Transverse colon (tissue), 4 donors: Measurements from ENCODE around the gene AP1G2. TPM values are rescaled to one million over a fixed set of nuclear protein-coding genes. Genes with fewer than 3 reads are reported as not detected.

Experiments used
- DNase-seq: peaks from one replicate; pipeline ENCODE4 v3.0.0-alpha.2; 2019
- H3K27ac ChIP-seq, 4 donors: fragments of 200-600 bp; sonication (generic); 2 replicates each; pipeline ENCODE4 v1.5.1; 2016 to 2018; ENCODE audit warnings: inconsistent platforms in 4 of 4
- H3K27me3 ChIP-seq: fragments of 200-600 bp; sonication (generic); 2 replicates; pipeline ENCODE4 v1.5.1; 2017; ENCODE audit warnings: inconsistent platforms
- H3K36me3 ChIP-seq, 4 donors: fragments of 200-600 bp; sonication (generic); 2 replicates each; pipeline ENCODE4 v1.5.1; 2017 to 2019; ENCODE audit warnings: inconsistent platforms in 4 of 4
- H3K4me1 ChIP-seq, 4 donors: fragments of 200-600 bp; sonication (generic); 2 replicates each; pipeline ENCODE4 v1.5.1; 2017 to 2020; ENCODE audit warnings: inconsistent platforms in 4 of 4
- H3K4me3 ChIP-seq, 4 donors: fragments of 200-600 bp; sonication (generic); 1 replicate in 1 of 4; 2 replicates in 3 of 4; pipeline versions ENCODE4 v1.5.1 to v1.6.1; 2017 to 2019; ENCODE audit warnings: inconsistent platforms in 4 of 4
- H3K9me3 ChIP-seq, 2 donors: fragments of 200-600 bp; sonication (generic); 2 replicates each; pipeline ENCODE4 v1.5.1; 2017 to 2019; ENCODE audit warnings: inconsistent platforms in 2 of 2
- EP300 ChIP-seq: sonication (generic); formaldehyde crosslinking; IDR thresholded peaks from one replicate; pipeline ENCODE4 v1.6.1; 2017; ENCODE audit warnings: antibody characterized with exemption, low read depth
- POLR2A ChIP-seq: fragments of 450-650 bp; IDR thresholded peaks from one replicate; pipeline ENCODE4 v1.6.1; 2016; ENCODE audit warnings: antibody characterized with exemption, mild to moderate bottlenecking, moderate library complexity
- POLR2AphosphoS5 ChIP-seq, 3 donors: sonication (generic); formaldehyde crosslinking; IDR thresholded peaks; one replicate each; pipeline ENCODE4 v1.6.1; 2016; ENCODE audit warnings: antibody characterized with exemption in 3 of 3
- WGBS, 2 donors: methylation state at CpG; one replicate each; pipeline ENCODE4 v1.1.5; 2018; ENCODE audit warnings: low coverage in 1 of 2; 5-methylcytosine and 5-hydroxymethylcytosine counted together
- in situ Hi-C, 4 donors: fragments of 200-750 bp; cut with MboI; loops; one replicate each; pipeline versions ENCODE4 v1.15.0 to v1.15.1; 2017; ENCODE audit warnings: low sequenced_read_pairs in 3 of 4, low pct_ligation_motif_present in 1 of 4, low pct_unique_long_range_greater_than_20kb in 1 of 4
- intact Hi-C: fragments of 100-400 bp; cut with DNase I; formaldehyde crosslinking; loops from one replicate; pipeline ENCODE4 v1.15.1; 2023; ENCODE audit warnings: low total_unique reads
- total RNA-seq, 4 donors: library from RNA; depleted of rRNA; stranded (reverse); fragments of >200 nt; gene quantifications; one replicate each; pipeline ENCODE4 v1.1.0, GENCODE V29; 2016
- TF ChIP-seq, protein P1 (sequence below), 5 experiments: fragments of 200-600 bp in 3 of 5; fragments of 450-650 bp in 2 of 5; sonication (generic) in 3 of 5; IDR thresholded peaks; 1 replicate in 2 of 5; 2 replicates in 3 of 5; pipeline ENCODE4 v1.5.1; 2016 to 2017; ENCODE audit warnings: antibody characterized with exemption in 5 of 5, inconsistent platforms in 3 of 5, mild to moderate bottlenecking in 2 of 5, moderate library complexity in 1 of 5

Gene AP1G2
- total RNA-seq, 4 donors from 2014 or later: 163 to 508 (median 237) TPM

DNA sequence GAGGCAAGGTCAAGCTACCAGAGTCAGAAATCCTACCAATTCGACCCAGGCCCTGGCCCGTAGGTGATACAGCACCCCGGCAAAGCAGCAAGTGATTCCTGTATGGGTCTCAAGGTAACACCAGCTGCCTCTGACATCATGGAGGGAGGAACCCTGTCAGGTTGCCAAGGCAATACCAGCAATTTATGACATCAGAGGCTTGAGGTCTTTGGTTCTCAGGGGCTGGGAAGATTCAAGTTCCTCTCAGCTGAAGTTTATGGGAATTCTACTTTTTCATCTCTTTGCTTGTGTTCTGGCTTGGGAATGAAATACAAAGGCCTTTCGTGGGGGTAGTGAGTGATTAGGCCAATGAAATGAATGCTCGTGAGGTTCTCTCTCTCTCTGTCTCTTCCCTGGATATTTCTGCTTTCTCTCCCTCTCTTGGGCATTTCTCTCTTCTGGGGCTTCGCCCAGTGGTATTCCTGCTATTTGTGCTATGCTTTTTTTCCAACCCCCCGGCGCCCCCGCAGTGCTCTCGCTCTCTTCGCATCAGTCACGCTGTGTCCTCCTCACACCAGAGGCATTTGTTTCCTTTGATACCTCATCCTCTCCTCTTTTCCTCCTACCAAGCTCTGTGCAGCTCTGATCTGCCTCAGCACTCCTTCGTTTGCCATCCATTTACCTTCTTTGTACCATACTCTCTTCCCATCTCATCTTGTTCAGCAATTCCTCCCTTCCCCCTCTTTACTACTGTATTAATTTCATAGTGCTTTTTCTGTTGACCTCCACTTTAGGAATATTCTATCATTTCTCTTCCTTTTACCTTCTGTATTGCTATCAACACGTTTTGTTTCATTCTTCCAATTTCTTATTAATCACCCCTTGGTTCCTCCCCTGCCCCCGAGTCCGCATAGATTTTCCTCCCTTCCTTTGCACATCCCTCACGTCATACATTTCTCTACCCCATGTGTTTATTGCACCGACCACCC, 19.0 kb downstream of the AP1G2 start:
- peaks cover 9% of the 10 kb centered on the region for H3K27me3 ChIP-seq
- intact Hi-C loops: no loop called here

DNA sequence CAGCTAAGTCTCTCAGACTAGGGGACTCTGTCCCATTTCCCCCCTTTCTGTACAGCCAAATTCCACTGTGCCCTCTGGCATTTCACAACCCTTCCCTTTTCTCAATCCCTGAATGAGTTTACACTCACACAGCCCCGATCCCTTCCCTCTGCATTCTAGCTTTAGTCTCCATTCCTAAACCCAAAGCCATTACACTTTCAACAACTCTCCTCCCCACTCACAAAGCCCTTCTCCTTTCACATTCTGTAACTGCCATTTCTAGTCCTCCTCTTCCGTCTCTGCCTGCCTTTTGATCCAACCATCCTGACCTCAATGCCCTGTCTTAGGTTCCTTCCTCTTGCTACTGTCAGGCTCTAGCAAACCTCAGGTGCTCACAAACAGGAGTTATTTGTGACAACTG, 19.7 kb downstream of the AP1G2 start:
- WGBS, 2 donors: 72 to 77% methylated on average over 2 of the region's 2 CpGs
- no peak overlapping the region for H3K4me3 ChIP-seq
- peaks cover 9% of the 10 kb centered on the region for H3K27me3 ChIP-seq
- no peak overlapping the region for H3K27ac ChIP-seq
- TF ChIP-seq POLR2A: no peak
- TF ChIP-seq, protein P1, sequence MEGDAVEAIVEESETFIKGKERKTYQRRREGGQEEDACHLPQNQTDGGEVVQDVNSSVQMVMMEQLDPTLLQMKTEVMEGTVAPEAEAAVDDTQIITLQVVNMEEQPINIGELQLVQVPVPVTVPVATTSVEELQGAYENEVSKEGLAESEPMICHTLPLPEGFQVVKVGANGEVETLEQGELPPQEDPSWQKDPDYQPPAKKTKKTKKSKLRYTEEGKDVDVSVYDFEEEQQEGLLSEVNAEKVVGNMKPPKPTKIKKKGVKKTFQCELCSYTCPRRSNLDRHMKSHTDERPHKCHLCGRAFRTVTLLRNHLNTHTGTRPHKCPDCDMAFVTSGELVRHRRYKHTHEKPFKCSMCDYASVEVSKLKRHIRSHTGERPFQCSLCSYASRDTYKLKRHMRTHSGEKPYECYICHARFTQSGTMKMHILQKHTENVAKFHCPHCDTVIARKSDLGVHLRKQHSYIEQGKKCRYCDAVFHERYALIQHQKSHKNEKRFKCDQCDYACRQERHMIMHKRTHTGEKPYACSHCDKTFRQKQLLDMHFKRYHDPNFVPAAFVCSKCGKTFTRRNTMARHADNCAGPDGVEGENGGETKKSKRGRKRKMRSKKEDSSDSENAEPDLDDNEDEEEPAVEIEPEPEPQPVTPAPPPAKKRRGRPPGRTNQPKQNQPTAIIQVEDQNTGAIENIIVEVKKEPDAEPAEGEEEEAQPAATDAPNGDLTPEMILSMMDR (IDR thresholded peaks at IDR 0.05): no peak
- no peak for TF ChIP-seq EP300
- TF ChIP-seq POLR2AphosphoS5 (IDR thresholded peaks at IDR 0.05): no peak
- intact Hi-C loops (no loop called here), in situ Hi-C loops (no loop called here)
- peaks cover 0 to 19% (median 13%) of the 10 kb centered on the region in 4 donors for H3K4me1 ChIP-seq
- no peaks in the 10 kb centered on the region for H3K9me3 ChIP-seq
- no peak for DNase-seq
- no peaks in the 10 kb centered on the region for H3K36me3 ChIP-seq

More for the DNA sequence above, 19.0 kb downstream of the AP1G2 start:
- peaks cover 0 to 19% (median 13%) of the 10 kb centered on the region in 4 donors for H3K4me1 ChIP-seq
- in situ Hi-C loops: no loop called here
- H3K36me3 ChIP-seq: no peaks in the 10 kb centered on the region
- H3K9me3 ChIP-seq: no peaks in the 10 kb centered on the region
- 72 to 76% methylated on average over 14 to 18 of the region's 18 CpGs for WGBS, 2 donors
- TF ChIP-seq POLR2A (no peak), POLR2AphosphoS5 (IDR thresholded peaks at IDR 0.05) (no peak), EP300 (no peak)
- TF ChIP-seq, protein P1 (IDR thresholded peaks at IDR 0.05): no peak
- H3K4me3 ChIP-seq: no peak overlapping the region
- no peak for DNase-seq
- H3K27ac ChIP-seq: no peak overlapping the region

DNA sequence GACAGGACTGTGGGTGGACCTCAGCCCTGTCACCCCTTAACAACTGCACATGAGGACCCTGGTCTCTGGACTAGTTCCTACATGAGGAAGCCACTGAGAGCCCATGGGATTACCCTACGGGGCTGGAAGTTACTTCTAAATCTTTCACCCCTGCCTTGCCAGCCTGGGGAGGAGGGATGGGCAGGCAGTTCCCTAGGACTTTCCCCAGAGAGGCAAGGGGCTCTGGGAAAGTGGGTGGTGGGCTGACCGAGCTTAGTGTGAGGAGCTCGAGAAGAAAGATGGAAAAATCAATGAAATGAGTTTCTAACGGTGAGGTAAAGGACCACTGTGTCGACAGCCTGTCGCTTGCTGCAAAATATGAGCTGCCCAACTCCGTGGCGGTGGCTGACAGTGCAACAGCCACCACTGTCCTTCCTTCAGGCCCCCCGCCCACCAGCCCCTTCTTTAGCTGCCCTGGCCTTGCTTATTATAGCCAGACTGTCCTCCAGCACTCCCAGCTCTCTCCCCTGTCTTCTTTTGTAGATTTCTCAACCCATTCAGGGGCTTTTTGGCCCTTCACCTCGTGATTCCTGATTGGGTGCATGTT, 21.0 kb downstream of the AP1G2 start:
- Histone ChIP-seq H3K27ac (no peak overlapping the region), H3K9me3 (no peaks in the 10 kb centered on the region), H3K27me3 (peaks cover 9% of the 10 kb centered on the region), H3K4me3 (no peak overlapping the region), H3K4me1 (peaks cover 0 to 15% (median 9%) of the 10 kb centered on the region in 4 donors), H3K36me3 (no peaks in the 10 kb centered on the region)
- intact Hi-C loops: no loop called here
- DNase-seq: no peak
- 78 to 81% methylated on average over 8 to 10 of the region's 10 CpGs for WGBS, 2 donors
- in situ Hi-C loops: no loop called here
- TF ChIP-seq EP300 (no peak), POLR2A (no peak), POLR2AphosphoS5 (IDR thresholded peaks at IDR 0.05) (no peak)
- TF ChIP-seq, protein P1 (IDR thresholded peaks at IDR 0.05): no peak

DNA sequence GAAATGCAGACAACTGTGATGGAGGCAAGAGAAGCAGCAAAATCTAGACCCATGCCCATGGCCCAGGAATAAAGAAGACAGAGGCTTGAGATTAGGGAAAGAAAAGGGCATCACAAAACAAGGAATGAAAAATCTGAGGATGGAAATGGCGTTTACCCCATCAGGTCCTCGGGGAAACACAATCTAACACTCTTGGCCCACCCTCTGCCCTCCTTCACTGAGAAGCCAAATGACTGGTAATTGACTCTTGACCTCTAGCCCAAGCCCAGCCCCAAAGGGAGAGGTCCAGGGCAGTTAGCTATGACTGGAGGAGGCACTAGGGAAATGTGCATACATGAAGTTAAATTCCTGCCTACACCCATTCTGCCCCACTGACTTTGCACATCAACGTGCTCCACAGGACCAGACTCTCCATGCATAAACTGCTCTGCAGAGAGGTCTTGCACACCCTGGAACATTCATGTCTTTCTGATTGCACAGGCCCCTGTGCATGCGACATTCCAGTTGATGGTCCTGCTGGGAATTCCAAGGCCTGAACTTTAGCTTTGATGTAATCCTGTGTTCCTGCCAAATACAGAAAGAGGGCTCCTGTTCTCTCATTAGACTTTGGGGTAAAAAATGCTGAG, 21.7 kb downstream of the AP1G2 start:
- Histone ChIP-seq H3K36me3 (no peaks in the 10 kb centered on the region), H3K4me3 (no peak overlapping the region), H3K4me1 (peaks cover 0 to 14% (median 6%) of the 10 kb centered on the region in 4 donors), H3K27ac (no peak overlapping the region), H3K9me3 (no peaks in the 10 kb centered on the region), H3K27me3 (peaks cover 9% of the 10 kb centered on the region)
- DNase-seq: no peak
- TF ChIP-seq, protein P1 (IDR thresholded peaks at IDR 0.05): no peak
- TF ChIP-seq EP300: no peak
- TF ChIP-seq POLR2AphosphoS5 (IDR thresholded peaks at IDR 0.05): no peak
- no peak for TF ChIP-seq POLR2A
- in situ Hi-C loops (no loop called here), intact Hi-C loops (no loop called here)
- 75 to 87% methylated on average over 2 to 4 of the region's 4 CpGs for WGBS, 2 donors
